Esophagus muscularis mucosa (tissue), 4 donors: ENCODE results near the gene GTF2I.

Experiments used
- CTCF ChIP-seq, 3 experiments: fragments of 200-600 bp in 2 of 3; fragments of 450-650 bp in 1 of 3; sonication (generic) in 2 of 3; IDR thresholded peaks; one replicate each; pipeline ENCODE4 v1.5.1; 2017 to 2019; ENCODE audit warnings: antibody characterized with exemption in 3 of 3, mild to moderate bottlenecking in 2 of 3, moderate library complexity in 1 of 3
- EP300 ChIP-seq: sonication (generic); formaldehyde crosslinking; IDR thresholded peaks from one replicate; pipeline ENCODE4 v1.6.1; 2017; ENCODE audit warnings: antibody characterized with exemption
- POLR2A ChIP-seq: fragments of 450-650 bp; IDR thresholded peaks from one replicate; pipeline ENCODE4 v1.6.1; 2017; ENCODE audit warnings: antibody characterized with exemption, moderate library complexity, mild to moderate bottlenecking, low read depth

- TF ChIP-seq EP300 = no peak
- no peak for TF ChIP-seq CTCF (IDR thresholded peaks at IDR 0.05)
- no peak for TF ChIP-seq POLR2A
Observed at GRCh38 chr7:74722153-74722552, 64.6 kb downstream of the GTF2I start.
